ENCODE results near the gene GXYLT2.

DNA sequence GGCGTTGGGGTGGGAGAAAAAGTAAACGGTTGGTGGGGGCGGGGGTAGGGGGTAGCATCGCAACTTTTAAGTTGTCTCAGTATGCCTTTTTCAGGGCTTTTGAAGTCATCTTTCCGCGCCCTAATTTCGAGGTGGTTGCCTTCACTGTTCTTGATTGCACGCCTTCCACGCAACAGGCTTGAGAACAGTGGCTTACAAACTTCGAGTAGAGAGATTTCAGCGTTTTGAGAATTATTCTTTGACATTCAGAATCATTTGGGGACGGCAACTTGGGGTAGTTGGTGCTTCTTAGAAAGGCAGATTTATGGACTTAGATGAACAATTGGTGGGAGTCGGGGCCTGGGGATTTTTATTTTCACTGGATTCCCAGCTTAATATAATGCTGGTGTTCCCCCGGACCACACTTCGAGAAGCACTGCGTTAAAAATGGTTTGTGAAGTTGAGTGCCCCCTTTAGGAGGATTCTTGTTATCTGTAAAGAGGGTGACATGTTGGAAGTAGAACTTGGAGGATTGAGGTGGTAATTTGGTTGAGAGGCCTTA is 109.6 kb downstream of the GXYLT2 start:
- TF ChIP-seq YY1 (IDR thresholded peaks at IDR 0.05; ENCODE audit: insufficient read depth, insufficient read length) (no peak), SUZ12 (IDR thresholded peaks at IDR 0.05; ENCODE audit: extremely low read depth, insufficient read depth, insufficient read length) (no peak)
